HL-60 (cell line): ENCODE results near the gene WNT2.

Source experiments
- DNase-seq, 2 experiments: peaks; one replicate each; pipeline ENCODE4 v3.0.0-alpha.2; 2010 to 2020; ENCODE audit warnings: low read depth in 1 of 2, low spot score in 1 of 2
- H3K27ac ChIP-seq: fragments of 250-450 bp; sonication (Bioruptor Pico); replicated peaks from 2 replicates; pipeline ENCODE4 v1.5.1; 2020; ENCODE audit warnings: mild to moderate bottlenecking, moderate library complexity
- H3K27me3 ChIP-seq: fragments of 250-450 bp; sonication (Bioruptor Pico); 2 replicates; pipeline ENCODE4 v1.5.1; 2021; ENCODE audit warnings: mild to moderate bottlenecking, moderate library complexity; ENCODE audit not compliant: insufficient read depth, poor library complexity, severe bottlenecking
- H3K4me3 ChIP-seq: replicated peaks from 2 replicates; pipeline ENCODE4 v1.5.1; 2011; ENCODE audit warnings: mild to moderate bottlenecking, control low read depth, low read length; ENCODE audit not compliant: insufficient read depth
- GABPA ChIP-seq: IDR thresholded peaks from 2 replicates; pipeline ENCODE4 v1.6.1; 2012; ENCODE audit warnings: low read depth
- POLR2AphosphoS5 ChIP-seq: IDR thresholded peaks from 2 replicates; pipeline ENCODE4 v1.6.1; 2012; ENCODE audit warnings: low read depth
- SPI1 ChIP-seq: IDR thresholded peaks from 2 replicates; pipeline ENCODE4 v1.6.1; 2012; ENCODE audit warnings: low read depth, mild to moderate bottlenecking, borderline replicate concordance
- TF ChIP-seq, protein P1 (sequence below): IDR thresholded peaks from 2 replicates; pipeline ENCODE4 v1.6.1; 2012; ENCODE audit warnings: low read depth; ENCODE audit not compliant: insufficient replicate concordance
- TF ChIP-seq, protein P2 (sequence below): IDR thresholded peaks from one replicate; pipeline ENCODE4 v1.5.1; 2011; ENCODE audit warnings: low read length, control low read depth, inconsistent platforms; ENCODE audit not compliant: insufficient read depth

WNT2 gene

DNA sequence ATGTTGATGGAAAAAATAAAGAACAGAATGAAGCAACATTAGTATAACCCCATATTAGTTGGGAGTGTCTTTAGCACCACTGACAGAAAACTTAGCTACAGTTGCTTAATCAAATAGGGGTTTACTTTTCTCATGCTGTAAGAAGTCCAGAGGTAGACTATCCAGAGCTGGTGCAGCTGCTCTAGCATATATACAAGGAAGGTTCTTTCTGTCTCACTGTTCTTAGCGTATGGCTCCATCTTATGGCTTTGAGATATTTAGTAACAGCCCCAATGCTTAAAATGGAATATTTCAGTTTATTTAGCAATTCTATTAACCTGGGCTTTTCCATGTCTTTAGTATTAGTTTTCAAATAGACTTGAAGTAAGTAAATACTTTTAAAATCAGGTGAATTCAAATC, 15.2 kb upstream of the WNT2 start:
- Histone ChIP-seq H3K27ac (no peak overlapping the region), H3K4me3 (no peak overlapping the region), H3K27me3 (no peaks in the 10 kb centered on the region)
- TF ChIP-seq, protein P1, sequence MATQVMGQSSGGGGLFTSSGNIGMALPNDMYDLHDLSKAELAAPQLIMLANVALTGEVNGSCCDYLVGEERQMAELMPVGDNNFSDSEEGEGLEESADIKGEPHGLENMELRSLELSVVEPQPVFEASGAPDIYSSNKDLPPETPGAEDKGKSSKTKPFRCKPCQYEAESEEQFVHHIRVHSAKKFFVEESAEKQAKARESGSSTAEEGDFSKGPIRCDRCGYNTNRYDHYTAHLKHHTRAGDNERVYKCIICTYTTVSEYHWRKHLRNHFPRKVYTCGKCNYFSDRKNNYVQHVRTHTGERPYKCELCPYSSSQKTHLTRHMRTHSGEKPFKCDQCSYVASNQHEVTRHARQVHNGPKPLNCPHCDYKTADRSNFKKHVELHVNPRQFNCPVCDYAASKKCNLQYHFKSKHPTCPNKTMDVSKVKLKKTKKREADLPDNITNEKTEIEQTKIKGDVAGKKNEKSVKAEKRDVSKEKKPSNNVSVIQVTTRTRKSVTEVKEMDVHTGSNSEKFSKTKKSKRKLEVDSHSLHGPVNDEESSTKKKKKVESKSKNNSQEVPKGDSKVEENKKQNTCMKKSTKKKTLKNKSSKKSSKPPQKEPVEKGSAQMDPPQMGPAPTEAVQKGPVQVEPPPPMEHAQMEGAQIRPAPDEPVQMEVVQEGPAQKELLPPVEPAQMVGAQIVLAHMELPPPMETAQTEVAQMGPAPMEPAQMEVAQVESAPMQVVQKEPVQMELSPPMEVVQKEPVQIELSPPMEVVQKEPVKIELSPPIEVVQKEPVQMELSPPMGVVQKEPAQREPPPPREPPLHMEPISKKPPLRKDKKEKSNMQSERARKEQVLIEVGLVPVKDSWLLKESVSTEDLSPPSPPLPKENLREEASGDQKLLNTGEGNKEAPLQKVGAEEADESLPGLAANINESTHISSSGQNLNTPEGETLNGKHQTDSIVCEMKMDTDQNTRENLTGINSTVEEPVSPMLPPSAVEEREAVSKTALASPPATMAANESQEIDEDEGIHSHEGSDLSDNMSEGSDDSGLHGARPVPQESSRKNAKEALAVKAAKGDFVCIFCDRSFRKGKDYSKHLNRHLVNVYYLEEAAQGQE, result no peak
- TF ChIP-seq, protein P2, sequence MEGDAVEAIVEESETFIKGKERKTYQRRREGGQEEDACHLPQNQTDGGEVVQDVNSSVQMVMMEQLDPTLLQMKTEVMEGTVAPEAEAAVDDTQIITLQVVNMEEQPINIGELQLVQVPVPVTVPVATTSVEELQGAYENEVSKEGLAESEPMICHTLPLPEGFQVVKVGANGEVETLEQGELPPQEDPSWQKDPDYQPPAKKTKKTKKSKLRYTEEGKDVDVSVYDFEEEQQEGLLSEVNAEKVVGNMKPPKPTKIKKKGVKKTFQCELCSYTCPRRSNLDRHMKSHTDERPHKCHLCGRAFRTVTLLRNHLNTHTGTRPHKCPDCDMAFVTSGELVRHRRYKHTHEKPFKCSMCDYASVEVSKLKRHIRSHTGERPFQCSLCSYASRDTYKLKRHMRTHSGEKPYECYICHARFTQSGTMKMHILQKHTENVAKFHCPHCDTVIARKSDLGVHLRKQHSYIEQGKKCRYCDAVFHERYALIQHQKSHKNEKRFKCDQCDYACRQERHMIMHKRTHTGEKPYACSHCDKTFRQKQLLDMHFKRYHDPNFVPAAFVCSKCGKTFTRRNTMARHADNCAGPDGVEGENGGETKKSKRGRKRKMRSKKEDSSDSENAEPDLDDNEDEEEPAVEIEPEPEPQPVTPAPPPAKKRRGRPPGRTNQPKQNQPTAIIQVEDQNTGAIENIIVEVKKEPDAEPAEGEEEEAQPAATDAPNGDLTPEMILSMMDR, result no peak
- TF ChIP-seq GABPA, result no peak
- no peak for TF ChIP-seq POLR2AphosphoS5
- no peak for TF ChIP-seq SPI1
- DNase-seq, result no peak

DNA sequence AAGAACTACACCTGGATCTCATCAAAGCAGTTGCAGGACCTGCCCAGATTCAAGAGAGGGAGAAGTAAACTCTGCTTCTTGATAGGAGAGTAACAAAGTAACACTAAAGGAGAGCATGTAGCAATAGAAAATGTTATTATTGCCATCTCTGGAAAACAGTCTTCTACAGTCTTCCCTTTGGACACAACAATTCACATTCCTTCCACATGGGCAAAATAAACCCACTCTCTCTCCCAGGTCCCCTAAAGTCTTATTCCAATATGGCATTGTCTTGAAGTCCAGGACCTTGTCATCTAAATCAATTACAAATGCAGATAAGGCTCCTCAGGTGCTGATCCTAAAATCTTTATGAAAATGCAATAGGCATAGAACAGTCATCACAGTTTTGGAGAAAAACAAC, 10.3 kb upstream of the WNT2 start:
- DNase-seq, result no peak
- TF ChIP-seq SPI1, result no peak
- TF ChIP-seq, protein P2, result no peak
- no peak for TF ChIP-seq POLR2AphosphoS5
- TF ChIP-seq, protein P1, result no peak
- no peak for TF ChIP-seq GABPA
- no peaks in the 10 kb centered on the region for H3K27me3 ChIP-seq
- no peak overlapping the region for H3K4me3 ChIP-seq
- no peak overlapping the region for H3K27ac ChIP-seq

DNA sequence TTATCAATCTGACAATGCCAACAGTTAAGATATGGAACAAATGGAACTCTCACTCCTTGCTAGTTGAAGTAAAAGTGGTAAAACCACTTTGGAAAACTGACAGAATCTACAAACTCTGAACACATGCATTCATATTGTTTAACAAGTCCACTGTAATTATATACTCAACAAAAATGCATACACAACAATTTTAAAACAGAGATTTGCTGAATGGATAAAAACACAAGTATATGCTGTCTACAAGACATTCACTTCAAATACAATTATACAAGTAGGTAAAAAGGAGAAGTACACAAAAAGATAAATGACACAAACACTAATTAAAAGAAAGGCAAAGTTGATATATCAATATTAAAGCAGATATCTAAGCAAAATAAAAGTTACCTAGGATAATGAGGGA, 9.2 kb upstream of the WNT2 start:
- H3K27ac ChIP-seq, result no peak overlapping the region
- H3K27me3 ChIP-seq, result no peaks in the 10 kb centered on the region
- no peak for DNase-seq
- H3K4me3 ChIP-seq, result no peak overlapping the region
- TF ChIP-seq, protein P1, result no peak
- TF ChIP-seq SPI1 (no peak), POLR2AphosphoS5 (no peak), GABPA (no peak)
- TF ChIP-seq, protein P2, result no peak
